ENCODE results near the gene DIS3L2.
A peak's percentile ranks its signal among the peaks of the same experiment; 100 is the strongest.

Gene DIS3L2, protein sequence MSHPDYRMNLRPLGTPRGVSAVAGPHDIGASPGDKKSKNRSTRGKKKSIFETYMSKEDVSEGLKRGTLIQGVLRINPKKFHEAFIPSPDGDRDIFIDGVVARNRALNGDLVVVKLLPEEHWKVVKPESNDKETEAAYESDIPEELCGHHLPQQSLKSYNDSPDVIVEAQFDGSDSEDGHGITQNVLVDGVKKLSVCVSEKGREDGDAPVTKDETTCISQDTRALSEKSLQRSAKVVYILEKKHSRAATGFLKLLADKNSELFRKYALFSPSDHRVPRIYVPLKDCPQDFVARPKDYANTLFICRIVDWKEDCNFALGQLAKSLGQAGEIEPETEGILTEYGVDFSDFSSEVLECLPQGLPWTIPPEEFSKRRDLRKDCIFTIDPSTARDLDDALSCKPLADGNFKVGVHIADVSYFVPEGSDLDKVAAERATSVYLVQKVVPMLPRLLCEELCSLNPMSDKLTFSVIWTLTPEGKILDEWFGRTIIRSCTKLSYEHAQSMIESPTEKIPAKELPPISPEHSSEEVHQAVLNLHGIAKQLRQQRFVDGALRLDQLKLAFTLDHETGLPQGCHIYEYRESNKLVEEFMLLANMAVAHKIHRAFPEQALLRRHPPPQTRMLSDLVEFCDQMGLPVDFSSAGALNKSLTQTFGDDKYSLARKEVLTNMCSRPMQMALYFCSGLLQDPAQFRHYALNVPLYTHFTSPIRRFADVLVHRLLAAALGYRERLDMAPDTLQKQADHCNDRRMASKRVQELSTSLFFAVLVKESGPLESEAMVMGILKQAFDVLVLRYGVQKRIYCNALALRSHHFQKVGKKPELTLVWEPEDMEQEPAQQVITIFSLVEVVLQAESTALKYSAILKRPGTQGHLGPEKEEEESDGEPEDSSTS

DNA sequence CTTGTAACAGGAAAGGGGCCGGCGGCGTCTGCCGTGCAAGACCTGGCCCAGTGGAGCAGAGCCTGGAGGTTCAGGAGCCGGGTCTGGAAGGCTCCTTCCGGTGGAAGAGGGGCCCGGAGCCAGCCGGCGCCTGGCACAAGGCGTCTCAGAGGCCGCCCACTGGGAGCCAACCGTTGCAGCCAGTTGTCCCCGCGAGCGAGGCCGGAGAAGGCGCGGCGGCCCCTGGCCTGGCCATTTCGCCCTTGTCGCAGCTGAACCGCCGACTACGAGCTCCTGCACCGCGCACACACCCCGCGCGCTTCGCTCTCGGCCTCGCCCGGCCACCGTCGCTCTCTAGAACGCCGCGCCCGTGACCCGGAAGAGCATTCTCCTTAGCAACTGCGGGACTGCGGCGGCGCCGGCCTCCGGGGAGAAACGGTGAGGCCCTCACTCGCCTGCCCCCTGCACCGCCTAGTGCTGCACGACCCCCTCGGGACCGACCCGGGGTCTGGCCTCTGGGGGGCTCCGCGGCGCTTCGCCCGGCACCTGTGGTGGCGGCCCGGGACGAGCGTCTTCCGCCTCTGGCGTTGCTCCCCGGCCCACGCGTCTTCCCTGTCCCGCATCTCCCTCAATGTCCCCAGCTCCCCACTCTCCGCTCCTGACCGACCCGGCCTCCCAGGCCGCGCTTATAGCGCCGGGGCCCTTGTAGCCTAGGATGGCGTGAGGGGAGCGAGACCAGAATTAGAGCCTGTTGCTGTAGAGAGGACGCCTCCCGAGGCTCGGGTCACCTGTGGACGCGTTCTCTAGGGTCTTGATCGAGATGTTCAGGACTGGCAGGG, at the start of gene DIS3L2:
DIS3L2 (plus strand) TSS at position 365 of the 818 bp plus-strand sequence. CDS start 53,215 bp downstream, outside the sequence.
- DNase-seq (ENCODE audit: low spot score) = peak; percentile 79

DNA sequence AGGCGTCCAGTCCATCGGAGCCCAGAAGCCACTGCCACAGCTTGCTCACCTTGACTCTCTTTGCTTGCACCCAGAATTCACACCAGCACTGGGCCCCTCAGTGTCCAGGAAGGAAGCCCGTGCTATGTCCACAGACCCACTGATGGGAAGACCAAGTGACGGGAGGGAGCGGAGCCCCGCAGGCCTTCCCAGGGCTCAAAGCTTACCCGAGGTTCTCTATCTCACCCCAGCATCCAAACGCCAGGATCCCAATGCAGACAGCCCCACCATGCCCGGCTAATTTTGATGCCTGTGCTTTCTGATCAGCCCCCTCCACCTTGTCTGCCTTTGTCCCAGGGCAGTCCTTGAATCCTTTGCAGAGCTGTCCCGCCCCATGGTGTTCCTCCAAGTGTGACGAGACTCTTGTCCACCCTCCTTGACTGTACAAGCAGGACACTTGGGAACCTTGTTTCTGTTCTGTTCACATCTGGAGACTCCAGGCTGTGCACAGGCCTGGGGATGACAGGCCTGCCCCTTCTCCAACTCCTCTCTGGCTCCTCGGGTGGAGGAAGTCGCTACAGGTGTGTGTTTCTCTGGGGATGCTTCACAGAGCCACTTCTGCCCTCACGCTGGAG, 47.3 kb upstream of the DIS3L2 start:
- DNase-seq (ENCODE audit: low spot score) = no peak

DNA sequence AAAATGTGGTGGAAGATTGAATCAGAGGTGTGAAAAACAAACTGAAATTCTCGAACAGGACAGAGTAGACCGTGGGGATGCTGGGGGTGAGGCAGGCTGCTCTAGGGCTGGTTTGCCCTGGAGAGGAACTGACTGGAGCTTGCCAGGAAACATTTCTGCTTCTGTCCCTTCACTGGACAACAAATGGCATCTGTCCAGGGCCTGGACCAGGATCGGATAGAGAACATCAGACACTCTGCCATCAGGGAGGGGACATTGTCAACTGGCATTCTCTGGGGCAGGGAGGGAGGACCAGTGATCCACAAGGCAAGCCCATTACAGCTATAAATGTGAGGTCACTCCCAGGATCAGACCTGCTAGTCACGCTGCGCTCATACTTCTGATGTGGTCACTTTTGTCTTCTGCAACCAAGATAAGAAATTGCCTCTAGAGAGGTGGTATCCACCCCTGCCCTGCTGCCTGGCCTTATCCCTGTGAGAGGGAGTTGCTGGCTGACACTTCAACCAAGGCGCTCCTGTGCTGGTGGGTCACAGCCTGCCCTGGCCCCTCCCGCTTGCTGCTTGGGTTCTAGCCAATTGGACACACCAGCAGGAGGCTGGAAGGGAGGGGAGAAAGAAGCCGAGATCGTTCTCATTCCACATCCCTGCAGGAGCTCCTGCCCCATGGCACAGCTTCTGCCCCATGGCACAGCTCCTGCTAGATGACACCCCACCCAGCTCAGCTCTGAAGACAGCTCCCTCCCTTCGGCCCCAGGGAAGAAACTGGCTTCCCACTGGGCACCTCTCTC, 44.0 kb upstream of the DIS3L2 start:
- DNase-seq (ENCODE audit: low spot score) = no peak

DNA sequence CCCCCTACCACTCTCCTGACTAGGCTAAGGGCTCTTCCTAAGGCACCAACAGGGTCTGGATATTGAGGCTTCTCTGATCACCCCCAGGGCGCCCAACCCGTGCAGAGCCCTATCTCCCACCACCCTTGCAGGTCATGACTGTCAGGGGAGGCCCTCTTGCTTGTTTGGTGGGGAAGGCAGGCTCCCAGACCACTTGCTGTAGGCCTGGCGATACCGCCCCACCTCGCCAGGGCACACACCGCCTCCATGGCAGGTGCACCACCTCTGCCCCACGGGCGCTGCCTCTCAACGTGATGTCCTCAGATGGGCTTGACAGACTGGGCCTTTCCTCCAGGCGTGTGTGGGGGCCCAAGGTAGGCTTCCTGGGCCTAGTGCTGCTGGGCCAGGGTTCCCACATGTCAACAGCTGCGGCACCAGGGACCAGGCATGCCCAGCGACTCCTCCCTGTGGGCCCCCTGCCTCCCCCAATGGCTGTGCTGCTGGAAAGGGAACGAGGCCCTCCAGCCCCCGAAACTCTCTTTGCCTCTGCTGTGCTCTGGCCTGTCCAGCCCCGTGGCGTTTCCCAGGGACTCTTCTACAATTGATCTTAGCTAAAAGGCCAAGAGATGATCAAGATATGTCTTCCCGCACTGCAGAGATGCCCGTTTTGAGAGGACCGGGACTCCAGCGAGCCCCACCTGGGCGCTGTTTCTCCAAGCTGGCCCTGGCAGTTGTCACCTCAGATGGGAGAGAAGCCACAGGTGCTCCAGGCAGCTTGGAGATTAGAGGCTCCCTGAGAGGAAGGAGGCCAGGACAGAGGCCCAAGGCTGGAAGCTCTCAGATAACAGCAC, 42.8 kb upstream of the DIS3L2 start:
- no peak for DNase-seq (ENCODE audit: low spot score)

DNA sequence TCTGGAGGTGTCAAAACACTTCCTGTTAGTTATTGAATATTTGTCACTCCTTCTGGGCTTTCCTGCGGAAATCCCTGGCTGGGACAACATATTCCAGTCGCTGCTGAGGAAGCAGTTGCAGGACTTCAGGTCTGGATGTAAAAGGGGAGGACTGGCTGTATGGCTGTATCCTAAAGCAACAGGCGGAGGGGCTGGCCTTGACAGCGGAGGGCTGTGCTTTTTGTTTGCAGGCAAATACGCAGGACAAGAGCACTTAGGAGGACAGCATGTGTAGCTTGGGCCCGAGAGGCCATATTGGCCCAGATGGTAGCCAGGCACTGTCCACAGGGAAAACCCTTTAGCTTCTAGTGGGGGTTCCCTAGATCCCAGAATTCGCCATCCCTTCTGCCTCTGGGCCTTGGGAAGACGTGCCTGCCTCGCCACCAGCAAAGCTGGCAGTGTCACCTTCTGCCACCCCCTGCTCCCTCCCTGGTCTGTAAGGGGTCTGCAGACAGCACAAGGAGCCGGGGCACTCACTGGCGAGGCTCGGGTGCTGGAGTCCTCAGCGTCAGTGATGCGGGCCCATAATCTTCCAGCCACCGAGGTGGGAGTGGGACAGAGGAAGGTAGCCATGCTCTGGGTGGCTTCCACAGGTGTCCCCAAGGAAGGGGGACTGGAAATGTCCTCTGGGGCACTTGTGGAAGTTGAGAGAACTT, 42.0 kb upstream of the DIS3L2 start:
- DNase-seq (ENCODE audit: low spot score) = no peak

DNA sequence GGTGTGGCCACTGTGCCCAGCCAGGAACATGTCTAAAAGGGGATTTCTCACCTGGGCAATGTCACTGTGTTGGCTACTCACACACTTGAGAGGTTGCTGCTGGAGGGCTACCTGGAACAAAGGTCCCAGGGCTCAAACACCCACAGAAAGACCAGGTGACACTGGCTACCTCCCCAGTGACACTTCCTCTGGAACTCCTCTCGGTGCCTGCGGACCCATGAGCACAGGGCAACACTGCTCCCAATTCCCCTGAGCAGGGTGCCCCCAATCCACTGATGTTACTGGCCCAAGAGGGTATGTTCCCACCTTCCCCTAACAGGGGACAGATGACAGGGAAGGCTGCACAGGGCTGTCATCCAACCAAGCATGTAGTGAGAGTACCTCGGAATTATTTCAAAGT, 41.1 kb upstream of the DIS3L2 start:
- DNase-seq (ENCODE audit: low spot score) = no peak

DNA sequence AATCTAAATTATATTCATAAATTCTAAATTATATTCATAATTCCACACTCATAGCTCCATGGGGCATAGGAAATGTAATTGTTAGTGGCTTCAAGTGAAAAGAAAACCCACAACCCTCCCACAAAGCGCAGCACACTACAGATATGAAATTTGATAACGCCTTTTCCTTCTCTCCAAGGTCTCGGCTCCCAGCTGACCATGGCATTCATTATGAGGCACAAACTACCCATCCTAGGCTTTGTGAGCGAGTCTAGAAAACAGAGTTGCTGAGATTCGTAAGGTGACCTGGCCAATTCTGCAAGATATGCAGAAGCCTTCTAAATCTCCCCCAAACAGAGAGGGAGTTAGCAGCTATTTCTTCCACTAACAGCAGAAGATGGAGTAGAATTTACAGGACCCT, 40.7 kb upstream of the DIS3L2 start:
- DNase-seq (ENCODE audit: low spot score) = no peak

DNA sequence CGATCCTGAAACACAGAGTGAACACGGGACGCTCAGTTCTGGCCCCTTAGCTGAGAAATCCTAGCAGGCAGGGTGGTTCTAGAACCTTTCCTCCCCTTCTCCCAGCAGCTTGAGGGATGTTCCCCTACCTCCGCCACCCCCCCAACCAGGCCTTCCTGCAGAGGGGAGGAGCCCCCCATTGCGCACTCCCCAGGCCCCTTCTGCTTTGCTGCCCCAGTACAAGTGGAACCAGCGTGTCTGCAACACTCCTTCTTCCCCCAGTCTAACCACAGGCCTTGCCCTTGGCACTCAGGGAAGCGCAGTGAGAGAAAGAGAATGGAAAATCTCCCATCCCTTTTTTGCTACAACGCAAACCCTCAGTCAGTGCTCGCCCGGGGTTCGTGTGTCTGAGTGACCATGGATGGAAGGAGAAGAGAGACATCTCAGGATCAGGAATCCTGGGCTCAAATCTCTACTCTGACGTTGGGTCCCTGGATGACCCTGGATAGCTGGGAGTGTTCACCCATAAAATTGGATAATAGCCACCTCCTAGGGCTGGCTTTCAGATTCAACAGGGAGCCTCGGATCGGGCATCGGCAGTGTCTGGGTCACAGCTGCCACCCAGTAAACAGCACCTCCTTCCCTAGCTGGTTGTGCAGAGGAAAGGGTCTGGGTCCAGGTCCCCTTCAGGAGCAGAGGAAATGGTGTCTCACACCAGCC, 39.1 kb upstream of the DIS3L2 start:
- no peak for DNase-seq (ENCODE audit: low spot score)

DNA sequence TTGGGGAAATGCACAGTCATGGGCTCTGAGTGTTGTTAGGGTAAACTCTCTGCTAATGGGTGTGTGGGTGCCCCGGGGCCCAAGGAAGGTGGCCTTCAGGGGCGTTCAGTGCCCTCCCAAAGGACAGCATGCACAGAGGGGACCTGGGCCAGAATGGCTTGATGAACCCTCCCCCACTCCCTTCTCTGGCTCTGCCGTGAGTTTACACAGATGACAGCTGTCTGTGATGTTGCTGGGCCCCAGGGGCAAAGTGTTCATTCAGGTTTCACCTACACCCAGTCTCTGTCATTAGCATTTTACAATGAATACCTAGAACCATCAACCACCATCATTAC, 38.5 kb upstream of the DIS3L2 start:
- no peak for DNase-seq (ENCODE audit: low spot score)

DNA sequence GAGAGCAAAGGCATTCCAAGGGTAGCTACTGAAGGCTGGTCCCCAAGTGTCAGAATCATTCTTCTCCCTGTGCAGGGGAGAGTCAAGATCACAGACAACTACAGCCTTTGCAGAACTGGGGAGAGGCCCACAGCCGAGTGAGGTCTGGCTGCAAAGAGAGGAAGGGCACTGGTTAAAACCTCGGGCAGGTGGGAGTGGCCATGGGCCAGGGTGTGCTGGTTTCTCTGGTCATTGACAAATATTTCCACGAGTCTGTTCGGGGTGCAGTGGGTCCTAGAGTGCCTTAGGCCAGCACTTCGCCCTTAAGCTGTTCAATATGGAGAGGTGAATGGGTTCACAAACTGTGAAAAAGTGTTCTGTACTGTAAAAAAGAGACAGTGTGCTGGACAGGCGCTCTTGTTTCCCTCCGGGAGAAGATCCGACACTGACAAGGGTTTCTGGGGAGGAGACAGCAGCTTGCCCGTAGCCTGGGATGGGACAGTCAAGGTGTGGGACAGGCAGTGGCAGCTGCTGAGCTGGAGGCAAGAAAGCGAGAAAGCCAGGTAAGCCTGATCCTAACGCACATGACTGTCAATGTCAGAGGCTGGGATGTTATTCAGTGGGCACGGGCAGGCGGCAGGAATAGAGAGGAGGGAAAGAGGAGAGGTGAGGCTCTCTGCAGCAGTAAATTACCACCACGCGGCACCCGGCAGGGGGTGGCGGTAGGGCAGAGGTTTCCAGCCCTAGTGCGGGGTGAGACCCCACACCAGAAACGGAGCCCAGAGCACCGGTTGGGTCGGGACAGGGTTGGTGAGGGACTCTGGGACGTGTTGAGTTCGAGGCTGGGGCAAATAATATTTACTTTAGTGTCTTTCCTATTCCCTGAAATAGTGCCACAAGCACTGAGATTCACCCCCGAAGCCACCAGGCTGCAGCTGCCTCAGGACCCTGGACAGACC, 37.3 kb upstream of the DIS3L2 start:
- DNase-seq (ENCODE audit: low spot score) = no peak

DNA sequence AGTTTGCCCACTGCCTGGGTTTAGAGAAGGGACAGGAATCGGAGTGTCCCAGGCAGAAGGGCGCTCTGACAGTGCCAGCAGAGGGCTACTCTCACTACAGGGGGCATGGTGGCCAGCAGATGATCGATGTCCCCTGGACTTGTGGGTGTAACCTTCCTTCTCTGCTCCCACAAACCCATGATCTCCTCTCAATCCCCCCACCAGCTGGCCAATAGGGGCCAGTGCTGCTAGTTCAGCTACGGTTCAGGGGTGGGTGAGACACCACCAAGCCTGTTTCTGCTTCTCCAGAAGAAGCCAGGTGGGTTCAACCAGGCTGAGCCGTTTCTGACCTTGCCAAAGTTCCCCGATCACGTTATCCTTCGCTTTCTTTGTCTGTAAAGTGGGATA, 36.6 kb upstream of the DIS3L2 start:
- no peak for DNase-seq (ENCODE audit: low spot score)

DNA sequence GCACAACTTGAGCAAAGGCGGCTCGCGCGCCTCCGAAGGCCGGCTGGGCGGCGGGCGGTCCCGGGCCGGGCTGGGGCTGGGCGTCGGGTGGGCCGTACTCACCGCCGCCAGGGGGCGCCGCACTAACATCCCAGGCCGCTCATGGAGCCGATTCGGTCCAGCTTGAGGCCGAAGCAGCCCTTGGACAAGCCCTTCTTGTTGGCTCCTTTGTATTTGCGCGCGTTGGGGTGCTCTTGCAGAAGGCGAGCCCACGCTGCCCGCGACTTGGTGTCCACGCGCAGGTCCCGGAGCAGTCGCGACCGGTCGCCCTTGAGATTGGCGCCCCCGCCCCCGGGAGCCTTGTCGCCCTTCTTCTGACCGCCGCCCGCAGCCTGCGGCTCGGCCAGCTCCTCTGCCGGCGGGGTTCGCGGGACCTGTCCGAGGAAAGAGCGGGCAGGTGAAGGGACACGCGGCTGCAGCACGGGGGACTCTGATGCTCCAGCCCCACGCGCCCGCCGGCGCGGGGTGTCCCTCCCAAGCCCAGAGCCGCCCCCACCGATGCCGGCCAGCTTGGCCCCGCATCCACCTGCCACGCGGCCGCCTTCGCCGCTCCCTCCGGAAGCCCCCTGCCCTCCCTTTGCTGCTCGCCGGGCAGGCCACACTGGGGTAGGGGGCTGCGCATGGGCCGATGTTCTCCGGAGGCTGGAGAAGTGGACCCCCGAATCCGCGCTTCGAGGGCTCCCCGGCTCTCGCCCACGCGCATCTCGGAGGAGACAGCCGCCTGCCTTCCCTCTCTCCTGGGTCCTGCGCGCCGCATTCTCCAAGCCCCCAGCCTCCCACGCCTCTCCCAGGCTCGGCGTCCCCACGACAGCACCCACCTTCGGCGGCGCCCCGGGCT, 36.0 kb upstream of the DIS3L2 start:
- DNase-seq (ENCODE audit: low spot score) = peak; percentile 61

DNA sequence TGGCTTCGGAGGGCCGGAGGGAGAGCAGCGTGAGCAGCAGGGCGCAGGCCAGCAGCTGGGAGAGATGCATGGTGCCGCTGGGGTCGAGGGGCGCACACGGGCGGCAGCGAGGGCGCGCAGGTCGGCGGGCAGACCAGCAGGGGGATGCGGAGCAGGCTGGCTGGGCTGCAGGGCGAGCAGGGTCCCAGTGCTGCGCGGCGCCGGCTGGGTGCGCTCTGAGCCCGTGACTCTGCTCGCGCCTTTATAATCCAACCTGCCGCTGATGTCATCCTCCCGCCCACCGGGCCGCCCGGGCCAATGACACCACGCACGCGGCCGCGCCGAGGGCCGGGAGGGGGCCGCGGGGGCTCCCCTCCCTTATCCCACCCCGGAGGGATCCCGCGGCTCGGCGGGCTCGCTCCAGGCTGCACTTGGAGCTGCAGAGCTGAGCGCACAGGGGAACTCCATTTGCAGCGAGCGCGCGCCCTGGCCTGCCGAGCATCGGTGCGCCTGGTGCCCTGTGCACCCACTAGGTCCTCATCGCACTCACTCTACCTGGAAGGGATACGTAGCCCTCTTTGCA, 35.3 kb upstream of the DIS3L2 start, which contains the start of gene NPPC:
NPPC (minus strand) TSS at position 217 of the 562 bp plus-strand sequence; CDS start at position 70, 147 bp downstream.
- peak; percentile 5 for DNase-seq (ENCODE audit: low spot score)

DNA sequence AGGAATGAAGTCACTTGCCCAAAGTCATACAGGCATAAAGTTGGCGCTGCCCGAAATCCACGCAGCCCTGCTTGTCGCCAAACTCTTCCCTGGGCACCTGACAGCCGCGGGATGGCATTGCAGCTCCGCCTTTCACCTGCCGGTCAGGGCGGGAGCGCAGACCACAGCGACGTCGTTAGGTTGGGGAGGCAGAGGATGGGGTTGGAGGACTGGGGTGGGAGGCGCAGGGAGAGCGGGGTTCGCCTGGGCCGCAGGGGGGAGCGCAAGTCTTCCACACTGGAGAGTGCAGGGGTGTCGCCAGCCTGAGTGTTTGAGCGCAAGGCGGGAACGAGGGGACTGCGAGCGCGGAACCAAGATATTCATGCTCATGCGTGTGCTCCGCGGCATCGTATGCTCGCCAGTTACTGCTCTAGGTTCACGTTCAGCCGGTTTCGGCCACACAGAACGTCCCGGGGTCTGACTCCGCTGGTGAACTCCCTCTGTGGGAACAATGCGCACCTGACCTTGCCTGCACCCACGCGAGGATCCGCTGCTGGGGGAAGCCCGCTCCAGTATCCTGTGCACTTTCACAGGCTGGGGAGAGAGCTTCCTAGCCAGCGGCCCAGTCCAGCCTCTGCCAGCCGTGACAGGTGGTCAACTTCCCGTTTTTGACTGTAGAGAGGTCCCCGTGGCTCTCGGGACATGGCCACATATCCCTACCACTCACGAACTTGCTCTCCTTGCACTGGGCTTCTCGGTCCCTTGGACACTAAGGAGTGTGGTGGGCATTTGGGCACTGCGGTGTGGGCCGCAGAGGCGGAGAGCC, 34.5 kb upstream of the DIS3L2 start:
- no peak for DNase-seq (ENCODE audit: low spot score)

DNA sequence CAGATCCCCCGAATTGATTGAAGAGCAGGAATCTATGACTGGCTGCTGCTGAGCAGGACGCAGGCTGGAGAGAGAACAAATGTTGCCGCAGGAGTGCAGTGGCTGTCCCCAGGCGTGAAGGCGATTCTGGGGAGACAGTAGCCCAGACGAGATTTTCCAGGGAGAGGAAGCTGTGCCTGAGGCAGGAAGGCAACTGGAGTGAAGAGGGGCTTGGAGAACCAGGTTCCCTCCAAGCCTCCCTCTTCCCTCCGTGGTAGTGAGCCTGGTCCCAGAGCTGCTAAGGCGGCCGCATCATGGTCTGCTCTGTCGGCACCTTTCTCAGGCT, 34.0 kb upstream of the DIS3L2 start:
- no peak for DNase-seq (ENCODE audit: low spot score)

DNA sequence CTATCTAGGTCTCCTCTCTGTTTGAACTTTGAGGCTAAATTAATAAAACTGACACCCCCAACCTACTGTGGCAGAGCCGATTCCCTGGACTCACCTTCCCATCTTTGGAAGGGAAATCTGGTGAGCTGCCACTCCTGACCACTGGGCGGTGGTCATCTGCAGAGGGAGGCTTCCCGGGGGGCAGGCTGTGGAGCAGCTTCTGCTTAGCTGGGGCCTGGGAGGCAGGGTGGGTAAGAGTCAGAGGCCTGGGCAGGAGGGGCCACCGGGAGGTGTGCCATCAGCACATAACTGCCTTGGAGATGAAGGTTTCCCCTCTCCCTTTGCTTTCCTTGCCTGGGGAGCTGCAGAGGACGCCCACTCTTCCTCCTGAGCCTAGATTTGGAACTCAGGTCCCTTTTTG, 33.0 kb upstream of the DIS3L2 start:
- no peak for DNase-seq (ENCODE audit: low spot score)
